ENCODE data around the gene MAEL. TPM values are rescaled to one million over a fixed set of nuclear protein-coding genes. Genes with fewer than 3 reads are reported as not detected.
A peak's percentile ranks its signal among the peaks of the same experiment; 100 is the strongest.
"Not testable (repeated sequence)": the region's sequence is repeated elsewhere in the genome, so short reads cannot be mapped to it uniquely, and the experiment has no call there.

The MAEL gene
- total RNA-seq, 2 donors from 2014 or later = not detected

DNA sequence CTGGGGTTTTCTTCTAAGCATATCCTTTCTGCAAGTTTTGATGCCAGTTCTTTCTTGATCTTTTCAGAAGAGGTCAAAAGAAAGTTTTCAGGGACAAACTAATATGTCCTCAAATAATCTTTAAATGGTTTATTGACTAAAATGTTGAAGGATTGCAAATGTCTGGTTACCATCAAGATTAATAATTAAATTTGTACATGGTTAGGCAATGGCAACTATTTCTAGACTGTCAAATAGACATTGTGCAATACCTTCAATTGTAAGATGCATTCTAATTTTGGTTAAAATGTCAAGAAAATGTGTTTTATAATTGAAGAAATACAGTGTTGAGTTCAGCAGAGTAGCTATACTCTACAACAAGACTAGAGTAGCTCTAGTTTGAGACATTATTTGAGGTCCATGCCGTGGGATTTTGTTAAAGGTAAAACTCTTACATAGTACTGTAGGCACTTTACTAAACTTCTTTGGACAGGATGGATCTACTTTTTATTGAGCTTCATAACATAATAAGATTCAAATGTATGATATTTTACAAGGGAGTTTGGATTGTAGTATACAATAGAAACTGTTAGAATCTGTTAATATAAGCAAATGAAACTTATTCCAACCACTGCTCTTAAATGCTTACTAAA lies 22.6 kb downstream of the MAEL start:
- Mint-ChIP-seq H3K9me3 (no peaks in the 10 kb centered on the region), H3K4me1 (no peaks in the 10 kb centered on the region), H3K36me3 (ENCODE audit: low read depth) (no peaks in the 10 kb centered on the region), H3K27me3 (peaks cover 35% of the 10 kb centered on the region), H3K27ac (no peak overlapping the region), H3K4me3 (no peak overlapping the region)
- no peak for ATAC-seq (replicated peaks)

DNA sequence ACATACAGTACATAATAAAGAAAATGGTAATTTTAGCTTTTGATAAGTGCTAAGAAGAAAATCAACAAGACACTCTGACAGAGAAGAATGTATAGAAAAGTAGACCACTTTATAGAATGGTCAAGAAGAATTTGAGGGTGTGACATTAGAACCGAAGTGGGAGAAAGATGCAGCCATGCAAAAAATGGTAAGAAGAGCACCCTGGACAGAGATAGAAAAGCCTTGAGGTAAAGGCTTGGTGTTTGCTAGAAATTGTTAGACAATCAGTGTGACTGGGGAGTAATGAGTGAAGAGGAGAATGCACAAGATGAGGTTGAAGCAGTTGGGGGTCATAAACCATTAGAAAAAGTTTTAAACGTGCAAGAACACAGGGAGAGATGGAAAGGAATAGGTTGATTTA lies 23.5 kb downstream of the MAEL start:
- no peaks in the 10 kb centered on the region for H3K9me3 Mint-ChIP-seq
- ATAC-seq (replicated peaks) = no peak
- no peaks in the 10 kb centered on the region for H3K4me1 Mint-ChIP-seq
- H3K4me3 Mint-ChIP-seq = no peak overlapping the region
- H3K27ac Mint-ChIP-seq = no peak overlapping the region
- H3K36me3 Mint-ChIP-seq (ENCODE audit: low read depth) = no peaks in the 10 kb centered on the region
- H3K27me3 Mint-ChIP-seq = peaks cover 33% of the 10 kb centered on the region

DNA sequence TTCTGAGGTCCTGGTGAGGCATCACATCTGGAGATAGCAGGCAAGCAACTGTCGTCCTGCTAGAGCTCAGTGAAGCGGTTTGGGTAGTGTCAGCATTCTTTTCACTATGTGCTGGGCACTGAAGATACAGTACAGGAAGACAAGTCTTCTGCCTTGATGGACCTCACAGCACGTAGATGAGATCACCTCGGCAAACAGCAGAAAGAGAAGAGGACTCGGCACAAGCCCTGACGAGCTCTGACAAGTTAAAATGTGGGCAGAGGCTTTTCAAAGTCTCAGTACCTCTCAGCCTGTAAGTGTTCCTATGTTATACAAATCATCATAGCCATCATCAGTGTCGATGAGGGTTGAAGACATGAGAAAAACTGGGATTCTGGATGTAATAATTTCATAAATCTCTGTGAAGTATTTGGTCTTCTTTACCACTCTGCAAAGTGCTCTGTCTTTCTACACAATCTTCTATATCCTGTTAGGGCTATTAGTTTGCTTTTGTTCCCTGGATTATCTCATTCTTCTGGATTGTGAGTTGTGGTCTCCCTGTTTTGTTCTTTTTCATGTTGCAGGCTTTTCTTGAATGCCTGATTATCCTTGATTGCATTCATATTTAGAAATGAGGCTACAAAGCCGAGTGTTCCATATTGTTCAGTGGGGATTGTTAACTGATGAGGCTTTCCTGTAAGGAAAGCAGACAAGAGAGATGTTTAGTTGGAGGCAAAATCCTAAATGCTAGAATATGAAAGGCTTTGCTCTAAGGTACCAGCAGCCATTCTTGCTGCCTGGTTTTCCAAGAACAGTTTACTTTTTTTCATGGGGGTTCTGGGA lies 24.2 kb downstream of the MAEL start:
- H3K27me3 Mint-ChIP-seq = peaks cover 33% of the 10 kb centered on the region
- H3K36me3 Mint-ChIP-seq (ENCODE audit: low read depth) = no peaks in the 10 kb centered on the region
- no peak for ATAC-seq (replicated peaks)
- H3K27ac Mint-ChIP-seq = no peak overlapping the region
- no peaks in the 10 kb centered on the region for H3K9me3 Mint-ChIP-seq
- H3K4me3 Mint-ChIP-seq = no peak overlapping the region
- H3K4me1 Mint-ChIP-seq = no peaks in the 10 kb centered on the region

DNA sequence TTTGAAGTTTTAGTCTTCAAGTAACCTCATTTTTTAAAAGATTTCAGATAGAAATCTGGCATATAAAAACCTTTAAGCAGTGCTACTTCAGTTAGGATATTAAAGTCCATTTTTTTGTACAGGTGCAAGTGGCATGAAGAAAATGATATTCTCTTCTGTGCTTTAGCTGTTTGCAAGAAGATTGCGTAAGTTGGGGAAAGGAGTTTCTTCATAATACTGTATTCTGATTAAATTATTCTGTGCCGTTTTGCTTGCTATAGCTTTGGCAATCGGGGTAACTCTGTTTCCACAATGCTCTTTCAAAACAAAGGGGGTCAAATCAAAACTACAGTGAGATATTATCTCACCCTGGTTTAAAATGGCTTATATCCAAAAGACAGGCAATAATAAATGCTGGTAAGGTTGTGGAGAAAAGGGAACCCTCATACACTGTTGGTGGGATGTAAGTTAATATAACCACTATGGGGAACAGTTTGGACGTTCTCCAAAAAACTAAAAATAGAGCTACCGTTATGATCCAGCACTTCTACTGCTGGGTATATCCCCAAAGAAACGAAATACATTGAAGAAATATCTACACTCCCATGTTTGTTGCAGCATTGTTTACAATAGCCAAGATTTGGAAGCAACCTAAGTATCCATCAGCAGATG lies 27.1 kb downstream of the MAEL start:
- Mint-ChIP-seq H3K4me3 (no peak overlapping the region), H3K36me3 (ENCODE audit: low read depth) (no peaks in the 10 kb centered on the region), H3K27me3 (peaks cover 29% of the 10 kb centered on the region), H3K4me1 (no peaks in the 10 kb centered on the region), H3K27ac (no peak overlapping the region), H3K9me3 (no peaks in the 10 kb centered on the region)
- no peak for ATAC-seq (replicated peaks)

DNA sequence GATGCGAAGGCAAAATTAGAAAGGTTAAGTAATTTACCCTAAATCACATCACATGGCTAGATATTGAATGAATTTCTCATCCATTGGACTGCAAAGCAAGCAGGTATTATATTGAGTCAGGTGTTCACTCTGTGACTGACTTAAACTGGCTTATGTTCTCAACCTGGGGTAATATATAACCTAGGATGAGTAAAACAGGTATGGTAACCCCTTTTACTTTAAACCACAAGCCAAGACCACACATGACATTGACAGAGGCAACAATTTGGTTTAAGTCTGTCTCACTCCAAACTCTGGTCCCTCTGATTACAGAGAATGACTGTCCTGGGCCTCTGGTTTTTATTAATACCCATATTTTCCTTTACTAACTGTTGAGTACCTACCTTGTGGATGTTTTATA lies 33.3 kb downstream of the MAEL start:
- Mint-ChIP-seq H3K4me3 (no peak overlapping the region), H3K9me3 (no peaks in the 10 kb centered on the region), H3K27ac (no peak overlapping the region), H3K27me3 (peaks cover 30% of the 10 kb centered on the region), H3K4me1 (no peaks in the 10 kb centered on the region), H3K36me3 (ENCODE audit: low read depth) (no peaks in the 10 kb centered on the region)
- ATAC-seq (replicated peaks) = no peak

DNA sequence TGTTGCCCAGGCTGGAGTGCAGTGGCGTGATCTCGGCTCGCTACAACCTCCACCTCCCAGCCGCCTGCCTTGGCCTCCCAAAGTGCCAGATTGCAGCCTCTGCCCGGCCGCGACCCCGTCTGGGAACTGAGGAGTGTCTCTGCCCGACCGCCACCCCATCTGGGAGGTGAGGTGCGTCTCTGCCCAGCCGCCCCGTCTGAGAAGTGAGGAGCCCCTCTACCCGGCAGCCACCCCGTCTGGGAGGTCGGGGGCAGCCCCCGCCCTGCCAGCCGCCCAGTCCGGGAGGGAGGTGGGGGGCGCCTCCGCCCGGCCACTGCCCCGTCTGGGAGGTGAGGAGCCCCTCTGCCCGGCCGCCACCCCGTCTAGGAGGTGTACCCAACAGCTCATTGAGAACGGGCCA lies 40.5 kb downstream of the MAEL start:
- not testable (repeated sequence) for H3K9me3 Mint-ChIP-seq; ATAC-seq (replicated peaks); H3K4me3 Mint-ChIP-seq; H3K4me1 Mint-ChIP-seq; H3K27ac Mint-ChIP-seq; H3K36me3 Mint-ChIP-seq (ENCODE audit: low read depth)
- H3K27me3 Mint-ChIP-seq = peaks cover 36% of the 10 kb centered on the region

DNA sequence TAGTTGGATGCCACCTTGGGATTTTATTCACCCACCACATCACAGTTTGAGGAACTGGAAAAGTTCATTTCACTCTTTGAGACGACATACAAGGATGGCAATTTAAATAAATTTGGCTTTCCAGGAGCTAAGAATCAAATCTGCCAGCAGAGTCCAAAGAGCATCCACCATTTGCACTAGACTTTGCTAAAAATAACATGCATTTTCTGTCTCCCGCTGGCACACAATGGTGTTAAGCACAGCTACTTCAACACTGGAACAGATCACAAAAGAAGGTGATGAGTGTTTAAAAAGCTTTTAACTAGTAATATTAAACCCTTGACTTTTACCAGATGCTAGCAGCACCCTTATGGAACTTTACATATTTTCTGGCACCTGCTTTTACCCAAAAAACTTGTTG lies 44.6 kb downstream of the MAEL start:
- no peak for ATAC-seq (replicated peaks)
- no peak overlapping the region for H3K27ac Mint-ChIP-seq

DNA sequence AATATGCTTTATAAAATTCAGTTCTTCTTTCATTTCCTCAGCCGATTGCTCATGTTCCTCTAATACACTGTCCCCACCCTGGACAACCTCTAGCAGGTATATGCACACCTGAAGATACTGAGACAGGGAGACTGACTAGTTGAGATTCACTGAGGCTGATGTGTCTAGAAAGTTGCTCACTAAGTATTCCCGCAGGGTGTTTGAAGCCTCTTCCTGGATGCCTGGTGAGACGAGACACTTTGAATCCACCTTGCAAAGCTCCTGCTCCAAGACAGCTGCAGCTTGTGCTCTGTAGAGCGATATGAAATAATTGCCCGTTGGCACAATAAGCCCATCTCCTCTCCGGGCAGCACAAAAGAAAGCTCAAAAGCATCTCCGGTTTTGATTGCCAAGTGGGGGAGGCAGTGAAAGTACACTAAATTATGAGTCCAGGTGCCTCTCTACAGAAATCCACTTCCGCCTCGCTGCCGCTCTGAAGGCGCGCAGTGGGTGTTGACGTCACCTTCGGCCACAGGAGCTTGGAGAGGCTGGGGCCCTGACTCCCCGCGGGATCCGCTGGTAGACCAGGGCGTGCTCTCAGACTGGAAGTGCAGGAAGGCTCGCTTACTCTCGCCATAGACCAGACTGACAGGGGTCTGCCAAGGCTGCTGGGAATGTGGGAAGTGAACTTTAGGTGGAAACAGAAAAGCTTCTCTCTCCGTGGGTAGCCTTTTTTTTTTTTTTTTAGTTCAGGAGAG lies 54.8 kb downstream of the MAEL start:
- ATAC-seq (replicated peaks) = peak; percentile 100
- peak overlapping the region; percentile 75 for H3K27ac Mint-ChIP-seq
- no peaks in the 10 kb centered on the region for H3K36me3 Mint-ChIP-seq (ENCODE audit: low read depth)
- no peaks in the 10 kb centered on the region for H3K9me3 Mint-ChIP-seq
- H3K4me1 Mint-ChIP-seq = peaks cover 4% of the 10 kb centered on the region
- H3K4me3 Mint-ChIP-seq = peak overlapping the region; percentile 89
- H3K27me3 Mint-ChIP-seq = peaks cover 16% of the 10 kb centered on the region

More for the DNA sequence above, 44.6 kb downstream of the MAEL start:
- Mint-ChIP-seq H3K36me3 (ENCODE audit: low read depth) (no peaks in the 10 kb centered on the region), H3K27me3 (peaks cover 8% of the 10 kb centered on the region), H3K4me3 (no peak overlapping the region), H3K4me1 (no peaks in the 10 kb centered on the region), H3K9me3 (no peaks in the 10 kb centered on the region)

DNA sequence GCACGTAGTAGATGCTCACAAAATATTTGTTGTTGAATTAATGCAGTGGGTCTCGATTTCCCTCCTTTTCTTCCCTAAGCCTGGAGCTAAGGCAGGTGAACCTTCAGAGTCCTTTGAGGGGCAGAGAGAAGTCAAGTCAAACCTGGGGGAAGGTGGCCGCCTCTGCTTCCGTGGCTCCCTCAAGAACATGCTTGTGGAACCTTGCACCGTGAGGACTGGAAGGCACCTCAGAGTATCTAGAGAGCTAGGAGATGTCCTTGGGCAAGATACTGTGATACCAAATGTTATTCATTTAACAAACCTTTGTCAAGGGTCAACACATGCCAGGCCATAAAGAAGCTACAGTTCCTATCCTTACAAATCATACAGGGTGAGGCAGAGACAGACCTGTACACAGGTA lies 62.8 kb downstream of the MAEL start:
- Mint-ChIP-seq H3K4me1 (no peaks in the 10 kb centered on the region), H3K36me3 (ENCODE audit: low read depth) (no peaks in the 10 kb centered on the region), H3K4me3 (no peak overlapping the region), H3K9me3 (no peaks in the 10 kb centered on the region), H3K27me3 (no peaks in the 10 kb centered on the region), H3K27ac (no peak overlapping the region)
- no peak for ATAC-seq (replicated peaks)

DNA sequence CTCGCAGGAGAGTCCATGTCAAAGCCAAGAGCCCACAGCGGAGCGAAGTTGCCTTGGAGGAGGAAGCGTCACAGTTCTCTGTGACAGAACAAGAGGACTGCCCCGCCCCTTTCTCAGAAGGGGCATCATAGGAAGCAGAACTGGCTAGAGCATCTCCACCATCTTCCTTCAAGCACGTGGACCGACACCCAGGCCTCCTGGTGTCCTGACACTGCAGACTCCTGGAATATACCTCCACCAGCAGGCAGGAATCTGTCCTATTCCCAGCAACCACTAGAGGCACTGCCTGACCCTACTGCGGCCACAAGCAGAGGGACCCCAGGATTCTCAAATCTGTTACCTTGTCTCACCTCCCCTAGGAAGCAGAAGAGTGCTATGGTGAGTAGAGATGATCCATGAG lies 63.3 kb downstream of the MAEL start:
- ATAC-seq (replicated peaks) = no peak
- H3K36me3 Mint-ChIP-seq (ENCODE audit: low read depth) = no peaks in the 10 kb centered on the region

DNA sequence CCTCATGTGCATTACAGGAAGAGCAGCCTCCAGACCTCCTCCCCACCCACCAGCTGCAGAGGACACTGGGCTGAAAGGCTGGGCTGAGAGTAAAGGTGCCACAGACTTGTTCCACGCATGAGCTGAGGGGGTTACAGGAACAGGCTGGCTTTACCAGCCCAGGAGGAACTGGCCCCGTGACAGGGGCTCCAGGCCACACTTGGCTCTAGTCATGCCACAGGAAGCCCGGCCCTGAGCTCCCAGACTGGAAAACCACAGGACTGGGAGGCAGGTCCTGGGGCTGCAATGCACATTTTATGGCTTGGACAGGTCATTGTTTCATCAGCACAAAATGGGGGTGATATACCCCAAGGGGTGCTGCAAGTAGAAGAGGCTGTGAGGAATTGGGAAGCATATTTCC lies 65.5 kb downstream of the MAEL start:
- no peak overlapping the region for H3K4me3 Mint-ChIP-seq
- H3K27me3 Mint-ChIP-seq = no peaks in the 10 kb centered on the region
- ATAC-seq (replicated peaks) = no peak
- no peaks in the 10 kb centered on the region for H3K36me3 Mint-ChIP-seq (ENCODE audit: low read depth)
- no peaks in the 10 kb centered on the region for H3K4me1 Mint-ChIP-seq
- H3K9me3 Mint-ChIP-seq = no peaks in the 10 kb centered on the region
- no peak overlapping the region for H3K27ac Mint-ChIP-seq

More for the DNA sequence above, 63.3 kb downstream of the MAEL start:
- H3K9me3 Mint-ChIP-seq = no peaks in the 10 kb centered on the region
- no peaks in the 10 kb centered on the region for H3K4me1 Mint-ChIP-seq
- H3K27ac Mint-ChIP-seq = no peak overlapping the region
- H3K4me3 Mint-ChIP-seq = no peak overlapping the region
- H3K27me3 Mint-ChIP-seq = no peaks in the 10 kb centered on the region

DNA sequence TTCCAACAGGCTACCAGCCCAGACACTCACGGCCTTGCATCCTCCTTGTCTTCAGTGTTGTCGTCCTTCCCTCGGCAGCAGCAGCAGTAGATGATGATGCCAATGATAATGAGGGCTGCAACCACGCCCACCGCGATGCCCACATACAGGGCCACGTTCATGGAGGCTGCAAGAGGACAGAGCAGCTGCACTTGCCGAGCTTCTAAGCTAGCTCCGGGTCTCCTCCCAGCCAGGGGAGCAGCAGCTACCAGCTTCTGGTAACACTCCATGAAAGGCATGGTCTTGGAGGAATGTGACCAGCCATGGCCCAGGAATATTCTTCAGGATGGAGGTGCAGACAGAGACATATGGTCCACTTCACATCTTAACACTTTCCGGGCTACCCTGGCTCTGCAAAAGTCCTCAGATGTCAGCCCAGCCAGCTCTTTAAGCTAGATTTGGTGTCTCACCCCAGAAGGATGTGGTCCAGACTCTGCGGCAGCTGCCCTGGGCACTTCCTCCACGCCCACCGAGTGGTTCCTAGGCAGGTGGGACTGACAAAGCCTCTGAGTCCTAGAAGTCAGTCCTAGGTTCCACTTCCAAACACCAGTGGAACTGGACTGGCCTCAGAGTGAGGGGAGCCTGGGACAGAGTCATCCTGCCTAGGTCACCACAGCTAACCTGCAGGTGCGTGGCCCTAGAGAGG lies 66.0 kb downstream of the MAEL start:
- Mint-ChIP-seq H3K4me1 (no peaks in the 10 kb centered on the region), H3K36me3 (ENCODE audit: low read depth) (no peaks in the 10 kb centered on the region)
- no peak for ATAC-seq (replicated peaks)

DNA sequence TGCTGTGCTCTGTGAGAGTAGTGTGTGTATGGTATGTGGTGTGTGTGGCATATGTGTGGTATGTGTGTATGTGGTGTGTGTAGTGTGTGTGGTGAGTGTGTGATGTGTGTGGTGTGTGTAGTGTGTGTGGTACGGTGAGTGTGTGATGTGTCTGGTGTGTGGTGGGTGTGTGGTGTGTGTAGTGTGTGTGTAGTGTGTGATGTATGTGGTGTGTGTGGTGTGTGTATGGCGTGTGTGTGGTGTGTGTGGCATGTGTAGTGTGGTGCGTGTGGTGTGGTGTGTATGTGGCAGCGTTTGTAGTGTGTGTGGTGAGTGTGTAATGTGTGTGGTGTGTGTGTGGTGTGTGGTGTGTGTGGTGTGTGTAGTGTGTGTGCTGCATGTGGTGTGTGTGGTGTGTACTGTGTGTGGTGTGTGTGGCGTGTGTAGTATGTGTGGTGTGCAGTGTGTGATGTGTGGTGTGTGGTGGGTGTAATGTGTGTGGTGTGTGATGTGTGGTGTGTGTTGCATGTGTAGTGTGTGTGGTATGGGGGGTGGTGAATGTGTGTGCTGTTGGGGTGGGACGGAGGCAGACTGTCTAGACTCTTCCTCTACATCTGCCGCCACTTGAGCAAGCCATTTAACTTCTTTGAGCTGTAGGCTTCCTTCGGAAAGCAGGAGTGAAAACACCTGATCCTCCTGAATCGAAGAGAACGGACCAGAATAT lies 67.6 kb downstream of the MAEL start:
- Mint-ChIP-seq H3K4me3 (no peak overlapping the region), H3K27me3 (no peaks in the 10 kb centered on the region), H3K36me3 (ENCODE audit: low read depth) (no peaks in the 10 kb centered on the region), H3K27ac (no peak overlapping the region), H3K9me3 (no peaks in the 10 kb centered on the region), H3K4me1 (no peaks in the 10 kb centered on the region)
- ATAC-seq (replicated peaks) = no peak

More for the DNA sequence above, 66.0 kb downstream of the MAEL start:
- Mint-ChIP-seq H3K4me3 (no peak overlapping the region), H3K9me3 (no peaks in the 10 kb centered on the region), H3K27ac (no peak overlapping the region), H3K27me3 (no peaks in the 10 kb centered on the region)
